Muscle of leg (tissue), 11 donors: ENCODE results near the gene ELOVL6. TPM values are rescaled to one million over a fixed set of nuclear protein-coding genes. Genes with fewer than 3 reads are reported as not detected.
"Not testable (repeated sequence)": the region's sequence is repeated elsewhere in the genome, so short reads cannot be mapped to it uniquely, and the experiment has no call there.

Source experiments
- DNase-seq: peaks from one replicate; pipeline ENCODE4 v3.0.0; 2013
- H3K27ac ChIP-seq: one replicate; pipeline ENCODE4 v1.5.1; 2013; ENCODE audit warnings: mild to moderate bottlenecking, low read length, control low read depth
- H3K27me3 ChIP-seq: one replicate; pipeline ENCODE4 v1.6.1; 2013; ENCODE audit warnings: low read length; ENCODE audit not compliant: control insufficient read depth, insufficient read depth
- H3K36me3 ChIP-seq: one replicate; pipeline ENCODE4 v1.6.1; 2013; ENCODE audit warnings: low read length; ENCODE audit not compliant: control insufficient read depth, insufficient read depth
- H3K4me1 ChIP-seq: one replicate; pipeline ENCODE4 v1.6.1; 2013; ENCODE audit warnings: low read length; ENCODE audit not compliant: control insufficient read depth, insufficient read depth
- H3K4me3 ChIP-seq: one replicate; pipeline ENCODE4 v1.5.1; 2013; ENCODE audit warnings: low read length, control low read depth
- H3K9me3 ChIP-seq: replicated peaks from 2 replicates; pipeline ENCODE4 v1.6.1; 2013; ENCODE audit warnings: low read depth, low read length; ENCODE audit not compliant: control insufficient read depth
- WGBS: methylation state at CpG from one replicate; pipeline ENCODE4 v1.1.5; 2013; ENCODE audit warnings: missing lambda C conversion rate; ENCODE audit not compliant: insufficient coverage; 5-methylcytosine and 5-hydroxymethylcytosine counted together
- polyA plus RNA-seq, 8 donors: library from polyadenylated mRNA; unstranded; fragments of 120-200 nt; gene quantifications; one replicate each; pipeline versions ENCODE4 v1.2.1 to v1.2.3, GENCODE V29; 2013; ENCODE audit warnings: inconsistent platforms in 1 of 8, low replicate concordance in 1 of 8; ENCODE audit not compliant: insufficient read length in 8 of 8, insufficient read depth in 1 of 8
- total RNA-seq: library from RNA; stranded (reverse); fragments of 120-200 nt; gene quantifications from one replicate; pipeline ENCODE4 v1.2.4, GENCODE V29; 2013

The ELOVL6 gene
- total and polyA plus RNA-seq, 9 donors: 4.8 to 11.3 (median 7.8) TPM

DNA sequence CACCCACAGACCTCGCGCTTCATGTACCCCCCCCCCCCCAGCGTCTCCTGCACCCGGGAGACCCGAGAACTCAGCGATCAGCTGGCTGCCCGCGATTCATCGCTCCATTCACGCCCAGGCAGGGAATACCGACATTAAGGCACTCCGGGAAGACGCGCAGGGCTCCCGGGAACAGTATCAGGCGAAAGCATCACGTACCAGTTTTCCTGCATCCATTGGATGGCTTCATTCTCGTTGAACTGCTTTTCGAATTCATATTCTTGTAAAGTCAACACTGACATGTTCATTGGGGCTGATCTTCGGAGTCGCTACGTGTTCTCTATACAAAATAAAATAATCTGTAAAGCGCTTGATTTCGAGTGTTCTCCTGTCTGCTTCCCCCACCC is 373 bp downstream of the ELOVL6 start:
- H3K27me3 ChIP-seq: peaks cover 4% of the 10 kb centered on the region
- 0% methylated on average over 18 of the region's 24 CpGs for WGBS
- H3K9me3 ChIP-seq: no peaks in the 10 kb centered on the region
- peak; percentile 54 for DNase-seq
- peak overlapping the region; percentile 89 for H3K4me3 ChIP-seq
- peaks cover 15% of the 10 kb centered on the region for H3K4me1 ChIP-seq
- H3K27ac ChIP-seq: peak overlapping the region; percentile 92
- H3K36me3 ChIP-seq: no peaks in the 10 kb centered on the region

GRCh38 chr4:110197529-110198042 is 829 bp downstream of the ELOVL6 start:
- Histone ChIP-seq H3K27me3 (peaks cover 4% of the 10 kb centered on the region), H3K4me3 (peak overlapping the region; percentile 89), H3K36me3 (no peaks in the 10 kb centered on the region), H3K4me1 (peaks cover 15% of the 10 kb centered on the region), H3K9me3 (no peaks in the 10 kb centered on the region), H3K27ac (peak overlapping the region; percentile 92)
- peak; percentile 87 for DNase-seq
- no CpG with 5 or more reads among the region's 26 CpGs for WGBS

GRCh38 chr4:110196871-110197528 is 1.4 kb downstream of the ELOVL6 start:
- Histone ChIP-seq H3K4me1 (peaks cover 15% of the 10 kb centered on the region), H3K4me3 (peak overlapping the region; percentile 89), H3K27me3 (peaks cover 4% of the 10 kb centered on the region), H3K36me3 (no peaks in the 10 kb centered on the region), H3K9me3 (no peaks in the 10 kb centered on the region), H3K27ac (peak overlapping the region; percentile 92)
- under 1% methylated on average over 39 of the region's 47 CpGs for WGBS
- no peak for DNase-seq

DNA sequence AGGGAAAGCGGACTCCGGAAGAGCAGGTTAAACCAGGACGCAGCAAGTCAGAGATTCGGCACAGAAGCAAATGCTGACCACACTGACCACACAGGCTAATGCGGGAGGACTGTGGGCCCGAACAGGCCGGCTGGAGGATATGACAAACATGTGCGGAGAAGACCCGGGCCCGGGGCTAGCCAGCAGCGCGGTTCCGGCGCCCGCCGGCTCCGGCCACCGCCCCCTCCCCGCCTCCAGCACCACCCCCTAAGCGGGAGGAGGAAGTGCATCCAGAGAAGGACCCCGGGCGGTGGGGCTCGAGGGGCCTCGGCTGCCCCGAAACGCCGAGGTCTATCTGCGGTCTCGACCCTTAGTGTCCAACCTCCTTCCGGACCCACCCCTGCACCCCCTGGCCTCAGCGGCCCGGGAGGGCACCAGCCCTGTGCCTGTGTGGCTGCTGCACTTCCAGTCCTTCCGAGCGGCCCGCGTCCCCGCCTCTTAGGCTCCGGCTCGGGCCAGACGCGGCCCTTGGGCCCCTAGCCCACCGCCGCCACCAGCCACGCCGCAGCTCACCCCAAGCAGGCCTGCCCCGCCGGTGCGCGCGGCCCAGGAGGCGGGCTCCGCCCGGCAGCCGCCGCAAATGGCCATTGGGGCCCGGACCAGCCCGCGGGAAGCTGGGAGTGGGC is 2.1 kb downstream of the ELOVL6 start:
- peak; percentile 81 for DNase-seq
- peaks cover 15% of the 10 kb centered on the region for H3K4me1 ChIP-seq

DNA sequence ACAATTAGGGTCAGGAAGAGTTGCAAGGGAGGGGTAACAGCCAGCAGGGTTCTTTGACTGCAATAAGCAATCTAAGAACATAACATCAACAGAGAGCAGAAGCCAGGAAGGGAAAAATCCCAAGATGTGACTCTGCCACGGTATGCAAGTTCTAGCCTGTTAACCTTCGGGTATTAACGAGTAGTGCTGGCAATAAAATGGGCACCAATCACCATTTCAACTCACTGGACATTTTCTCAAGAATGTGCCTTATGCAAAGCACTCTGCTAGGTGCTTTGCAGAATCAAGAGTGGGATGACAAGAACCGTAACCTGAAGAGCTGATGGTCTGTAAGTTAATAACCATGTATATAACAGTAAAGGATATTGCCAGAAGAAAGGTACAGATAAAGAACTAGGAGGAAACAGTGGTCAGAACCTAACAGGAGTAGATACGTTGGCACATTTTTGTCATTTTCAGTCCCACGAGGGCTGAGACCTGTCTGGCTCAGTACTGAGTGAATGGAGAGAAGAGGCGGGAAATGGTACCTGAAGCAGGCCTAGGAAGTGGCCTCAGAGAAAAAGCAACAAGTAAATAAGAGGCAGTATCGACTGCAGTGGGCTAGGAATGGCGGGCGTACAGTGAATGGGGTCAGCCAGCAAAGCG is 2.7 kb downstream of the ELOVL6 start:
- Histone ChIP-seq H3K27ac (peak overlapping the region; percentile 92), H3K4me3 (peak overlapping the region; percentile 89), H3K27me3 (no peaks in the 10 kb centered on the region), H3K4me1 (peaks cover 15% of the 10 kb centered on the region), H3K36me3 (no peaks in the 10 kb centered on the region), H3K9me3 (no peaks in the 10 kb centered on the region)
- WGBS: 2% methylated on average over 7 of the region's 11 CpGs
- peak; percentile 17 for DNase-seq

More for the DNA sequence above, 2.1 kb downstream of the ELOVL6 start:
- Histone ChIP-seq H3K9me3 (no peaks in the 10 kb centered on the region), H3K4me3 (peak overlapping the region; percentile 89), H3K27me3 (peaks cover 2% of the 10 kb centered on the region), H3K27ac (peak overlapping the region; percentile 92), H3K36me3 (no peaks in the 10 kb centered on the region)
- under 1% methylated on average over 54 of the region's 58 CpGs for WGBS

DNA sequence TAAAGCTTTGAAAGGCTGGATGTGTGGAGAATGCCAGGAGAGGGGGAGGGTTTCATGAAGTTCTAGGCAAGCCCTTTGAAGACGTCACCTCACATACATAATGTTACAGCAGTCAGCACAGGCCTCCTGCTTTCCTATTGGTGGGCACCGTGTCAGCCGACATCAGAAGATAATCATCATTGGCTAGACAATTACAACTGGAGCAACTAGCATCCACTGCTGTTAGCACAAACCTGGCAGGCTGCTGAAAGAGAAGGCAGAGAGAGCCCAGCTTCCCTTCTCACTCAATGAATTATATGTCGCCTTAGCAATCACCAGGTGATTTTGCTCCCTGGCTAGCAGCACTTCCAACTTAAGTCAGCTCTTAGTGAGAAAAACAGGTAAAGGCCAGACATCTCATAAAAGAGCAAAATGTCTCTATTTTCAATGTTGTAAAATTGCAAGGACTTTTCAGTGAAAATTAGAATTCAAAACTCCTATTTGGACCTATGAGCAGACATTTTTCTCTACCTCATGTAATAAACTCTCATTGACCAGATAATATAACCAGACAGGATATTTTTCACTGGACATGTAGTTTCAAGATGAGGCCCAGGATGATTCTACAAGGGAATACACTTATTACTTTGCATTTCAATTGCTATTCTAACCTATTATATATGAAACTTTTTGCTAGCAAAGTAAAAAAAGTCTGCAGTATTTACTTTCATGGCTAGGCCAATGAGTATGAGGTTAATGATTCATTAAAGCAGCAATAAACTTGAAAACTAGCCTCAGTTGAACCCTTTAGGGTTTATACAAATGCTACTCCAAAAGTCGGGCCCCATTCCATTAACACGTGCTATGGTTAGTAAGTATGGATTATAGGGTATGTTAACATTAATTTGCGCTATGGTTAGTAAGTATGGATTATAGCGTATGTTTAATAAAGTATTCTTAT is 4.3 kb downstream of the ELOVL6 start:
- Histone ChIP-seq H3K27ac (peak overlapping the region; percentile 78), H3K4me1 (peaks cover 13% of the 10 kb centered on the region)

GRCh38 chr4:110193287-110193686 is 5.1 kb downstream of the ELOVL6 start:
- not testable (repeated sequence) for H3K27ac ChIP-seq, H3K9me3 ChIP-seq, H3K36me3 ChIP-seq, H3K4me3 ChIP-seq, H3K4me1 ChIP-seq, H3K27me3 ChIP-seq, DNase-seq
- WGBS: no CpG with 5 or more reads among the region's 7 CpGs

More for the DNA sequence above, 4.3 kb downstream of the ELOVL6 start:
- peak; percentile 97 for DNase-seq
- WGBS: 10% methylated on average over 2 of the region's 8 CpGs
- Histone ChIP-seq H3K36me3 (no peaks in the 10 kb centered on the region), H3K9me3 (no peaks in the 10 kb centered on the region), H3K4me3 (no peak overlapping the region), H3K27me3 (no peaks in the 10 kb centered on the region)

GRCh38 chr4:110190249-110190648 is 8.2 kb downstream of the ELOVL6 start:
- Histone ChIP-seq H3K4me3 (no peak overlapping the region), H3K4me1 (peaks cover 4% of the 10 kb centered on the region), H3K27ac (no peak overlapping the region), H3K9me3 (no peaks in the 10 kb centered on the region), H3K36me3 (no peaks in the 10 kb centered on the region), H3K27me3 (no peaks in the 10 kb centered on the region)
- no peak for DNase-seq
- WGBS: 96% methylated on average over 3 of the region's 5 CpGs

DNA sequence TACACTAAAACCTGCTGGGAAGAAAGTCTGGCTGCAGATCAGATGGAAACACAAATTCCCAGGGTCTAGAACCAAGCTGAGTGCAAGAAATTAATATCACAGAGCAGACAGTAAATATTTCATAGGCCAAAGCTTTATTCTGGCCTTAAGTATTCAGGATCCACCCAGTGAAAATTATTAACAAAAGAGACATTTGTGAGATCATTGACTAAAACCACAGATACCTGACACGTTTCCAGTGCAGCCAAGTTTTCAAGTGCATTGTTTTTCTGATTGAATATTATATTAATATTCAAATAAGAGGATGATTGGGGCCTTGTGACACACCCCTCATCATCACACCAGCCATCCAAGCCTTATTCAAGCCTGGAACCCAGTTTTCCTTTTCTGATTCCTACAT is 10.3 kb downstream of the ELOVL6 start:
- Histone ChIP-seq H3K4me1 (no peaks in the 10 kb centered on the region), H3K27ac (no peak overlapping the region), H3K36me3 (no peaks in the 10 kb centered on the region), H3K27me3 (no peaks in the 10 kb centered on the region), H3K9me3 (no peaks in the 10 kb centered on the region), H3K4me3 (no peak overlapping the region)
- WGBS: no CpG with 5 or more reads among the region's 1 CpG
- no peak for DNase-seq
